GM18499 (cell line): ENCODE data around the gene CDH11.

Experiments
- ATAC-seq: cut with Tn5 transposase; IDR thresholded peaks from one replicate; pipeline ENCODE4 v1.9.1; 2021; ENCODE audit warnings: moderate number of reproducible peaks; ENCODE audit not compliant: insufficient read depth, unreplicated experiment

Gene CDH11

DNA sequence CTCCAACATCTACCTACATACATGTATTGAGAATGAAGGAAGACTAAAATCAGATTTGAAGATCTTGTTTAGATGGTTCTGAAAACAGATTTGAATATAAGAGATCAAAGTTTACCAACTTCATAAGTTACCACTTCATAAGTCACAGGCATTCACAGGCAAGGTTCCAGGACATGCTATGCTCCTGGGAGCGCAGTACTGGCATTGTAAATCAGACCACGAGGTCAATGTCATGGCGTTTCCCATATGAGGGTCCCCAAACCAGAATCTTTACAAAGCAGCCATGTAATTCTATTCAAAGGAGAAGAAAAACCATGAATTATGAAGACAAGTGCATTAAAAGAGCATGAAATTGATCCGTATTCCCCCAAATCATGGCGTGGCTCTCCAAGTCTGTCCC is 3.0 kb downstream of the CDH11 start:
- no peak for ATAC-seq

DNA sequence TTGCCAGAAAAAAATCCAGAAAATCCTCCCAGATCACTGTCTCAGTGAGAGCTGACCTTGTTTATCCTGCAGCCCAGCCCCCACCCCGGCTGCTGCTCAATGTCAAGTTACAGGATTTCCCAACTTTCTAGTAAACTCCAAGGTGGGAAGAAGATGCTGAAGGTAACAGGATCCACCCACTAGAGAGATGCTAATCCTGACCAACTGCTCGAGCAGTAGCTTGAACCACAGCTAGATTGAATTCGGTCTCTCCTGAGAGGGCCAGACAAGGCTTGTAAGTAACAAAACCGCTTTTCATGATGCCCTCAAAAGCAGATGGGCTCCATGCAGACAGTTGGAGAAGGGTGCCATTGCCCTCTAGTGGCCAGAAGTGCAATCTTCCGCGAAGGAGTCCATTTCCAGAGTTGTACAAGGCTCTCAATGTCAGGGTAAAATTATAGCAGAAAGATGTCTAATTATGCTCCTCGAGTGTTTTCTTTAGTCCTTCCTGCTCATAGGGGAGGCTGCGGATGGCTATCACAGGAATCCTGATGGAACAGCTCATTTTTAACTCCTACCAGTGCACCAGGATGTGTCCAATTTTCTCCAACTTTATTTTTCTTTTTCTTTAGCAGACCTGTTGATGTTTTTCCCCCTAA is 3.9 kb downstream of the CDH11 start:
- ATAC-seq: peak; percentile 70

DNA sequence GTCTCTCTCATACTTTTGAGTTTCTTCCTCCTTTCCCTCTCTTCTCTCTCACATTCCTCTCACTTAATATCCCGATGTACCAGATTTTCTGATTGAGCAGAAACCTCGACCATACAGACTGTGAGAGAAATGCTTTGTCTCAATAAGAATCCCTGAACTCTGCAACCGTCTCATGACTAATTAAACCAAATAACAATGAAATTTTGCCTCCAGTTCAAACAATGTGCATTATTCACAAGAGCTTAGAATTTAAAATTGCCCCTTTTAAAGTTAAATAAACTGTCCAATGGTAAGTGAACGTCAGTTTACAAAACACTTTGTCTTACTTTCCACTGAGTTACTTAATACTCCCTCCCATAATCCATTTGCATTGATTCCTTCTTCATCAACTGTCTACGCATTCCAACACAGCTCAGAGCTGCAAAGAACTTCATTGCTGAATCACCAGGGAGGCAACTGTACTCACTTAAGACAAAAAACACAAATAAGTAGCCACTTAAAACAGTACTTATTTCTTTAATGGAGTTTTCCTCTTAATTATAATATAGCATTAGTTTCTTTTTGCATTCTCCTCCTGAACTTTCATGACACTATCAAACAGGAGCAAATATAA is 4.9 kb downstream of the CDH11 start:
- no peak for ATAC-seq

- ATAC-seq: no peak
Measured at GRCh38 chr16:65116216-65116615, 5.6 kb downstream of the CDH11 start.

GRCh38 chr16:65114527-65114926 is 7.3 kb downstream of the CDH11 start:
- ATAC-seq: no peak

DNA sequence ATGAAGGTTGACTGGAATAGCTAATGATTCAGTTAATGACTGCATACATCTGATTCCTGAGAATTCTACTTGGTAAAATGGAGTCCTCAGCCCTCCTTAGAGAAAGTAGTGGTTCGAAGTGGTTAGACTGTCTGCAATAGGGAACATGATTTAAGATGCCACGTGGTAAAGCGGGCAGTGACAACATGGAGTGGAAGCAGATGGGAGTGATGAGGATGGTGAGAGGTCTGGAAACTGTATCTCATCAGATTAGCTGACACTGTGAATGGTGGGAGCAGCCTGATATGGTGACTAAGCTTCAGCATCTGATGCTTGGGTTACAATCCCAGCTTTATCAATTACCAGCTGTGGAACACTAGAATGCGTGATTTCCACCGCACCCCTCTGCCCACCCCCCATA is 8.4 kb downstream of the CDH11 start:
- ATAC-seq: no peak

GRCh38 chr16:65111306-65111705 is 10.6 kb downstream of the CDH11 start:
- ATAC-seq: no peak

GRCh38 chr16:65106757-65107156 is 15.1 kb downstream of the CDH11 start:
- no peak for ATAC-seq

- ATAC-seq: no peak
Measured at GRCh38 chr16:65105171-65105570, 16.7 kb downstream of the CDH11 start.

- ATAC-seq: no peak
Measured at GRCh38 chr16:65104471-65104870, 17.4 kb downstream of the CDH11 start.

- ATAC-seq: no peak
Measured at GRCh38 chr16:65102326-65102725, 19.5 kb downstream of the CDH11 start.

- no peak for ATAC-seq
Measured at GRCh38 chr16:65101009-65101408, 20.9 kb downstream of the CDH11 start.

DNA sequence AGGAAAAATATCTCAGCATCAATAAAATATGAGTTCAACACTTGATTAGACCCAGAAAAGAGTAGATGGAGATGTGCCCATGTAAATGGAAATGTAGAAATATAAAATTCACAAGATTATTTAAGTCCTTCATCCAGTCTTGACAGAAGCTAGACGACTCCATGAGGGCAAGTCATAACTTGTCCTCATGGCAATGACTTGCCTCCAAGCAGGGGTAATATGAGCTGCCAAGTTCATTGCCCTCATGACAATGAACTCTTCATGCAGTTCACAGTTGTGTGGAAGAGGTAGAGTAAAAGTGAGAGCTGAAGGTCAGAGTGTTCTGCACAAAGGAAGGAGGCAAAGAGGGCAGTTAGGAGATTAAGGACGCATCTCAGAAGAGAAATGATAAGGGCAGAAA is 22.3 kb downstream of the CDH11 start:
- ATAC-seq: no peak

DNA sequence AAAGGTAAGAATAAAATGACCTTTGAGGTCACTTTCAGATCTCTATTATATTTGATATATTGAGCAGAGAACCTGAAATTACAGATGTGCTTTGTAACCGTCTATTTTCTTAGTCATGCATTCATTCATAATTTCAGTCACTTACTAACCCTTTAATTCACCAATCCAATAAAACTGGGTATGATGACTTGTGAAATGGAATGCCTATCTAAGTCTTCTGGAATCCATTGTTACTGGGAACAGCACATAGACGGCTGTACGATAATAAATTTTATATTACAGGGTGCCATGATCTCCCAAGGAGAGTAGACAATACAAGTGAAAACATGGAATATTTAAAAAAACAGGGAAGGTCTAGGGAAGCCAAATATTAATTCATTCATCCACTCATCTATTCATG is 22.9 kb downstream of the CDH11 start:
- ATAC-seq: no peak

- ATAC-seq: no peak
Measured at GRCh38 chr16:65097296-65097695, 24.6 kb downstream of the CDH11 start.

DNA sequence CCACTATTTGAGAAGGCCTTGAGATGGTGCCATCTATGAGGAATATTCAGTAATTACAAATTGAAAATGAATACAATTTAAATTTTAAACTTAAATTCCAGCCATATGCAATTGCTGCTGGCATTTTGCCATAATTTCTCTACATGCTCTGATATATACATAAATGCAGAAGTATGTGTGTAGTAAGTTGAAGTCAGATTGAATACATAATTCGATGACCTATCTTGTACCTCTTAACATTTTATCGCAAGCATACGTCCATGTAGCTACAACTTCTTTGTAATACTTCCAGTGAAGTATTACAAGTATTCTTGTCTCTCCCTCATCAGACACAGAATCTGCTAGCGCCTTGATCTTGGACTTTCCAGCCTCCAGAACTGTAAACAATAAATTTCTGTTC is 26.0 kb downstream of the CDH11 start:
- no peak for ATAC-seq

- no peak for ATAC-seq
Measured at GRCh38 chr16:65095090-65095728, 26.7 kb downstream of the CDH11 start.

- no peak for ATAC-seq
Measured at GRCh38 chr16:65094009-65094408, 27.9 kb downstream of the CDH11 start.

DNA sequence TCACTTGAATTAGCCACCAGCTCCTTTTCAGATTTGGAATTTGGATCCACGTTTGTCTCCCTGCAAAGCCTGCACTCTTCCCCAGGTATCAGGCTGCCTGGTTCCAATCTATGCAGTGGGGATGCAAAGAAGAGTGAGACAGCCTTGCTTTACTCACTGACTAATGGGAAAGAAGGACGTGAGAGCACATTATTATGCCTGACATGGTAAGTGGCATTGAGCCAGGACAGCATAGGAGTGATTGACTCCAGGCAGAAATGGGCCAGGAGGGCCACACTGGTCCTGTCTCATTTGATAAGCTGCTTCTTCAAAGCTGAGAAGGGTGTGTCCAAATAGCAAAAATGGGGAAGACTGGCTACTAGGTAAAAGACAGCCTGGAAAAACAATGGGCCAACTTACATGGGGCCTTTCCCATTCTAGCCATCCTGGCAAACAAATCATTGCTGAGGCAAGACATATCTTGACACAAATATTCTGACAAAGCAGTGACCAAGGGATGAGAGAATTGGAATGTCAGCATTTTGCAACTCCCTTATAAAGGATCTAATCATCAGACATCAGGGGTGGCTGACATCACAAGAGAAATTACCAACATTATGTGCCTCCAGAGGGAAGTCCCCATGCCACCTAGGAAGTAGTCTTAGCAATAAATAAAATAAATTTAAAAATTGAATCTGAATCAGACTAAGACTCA is 38.6 kb downstream of the CDH11 start:
- ATAC-seq: no peak

DNA sequence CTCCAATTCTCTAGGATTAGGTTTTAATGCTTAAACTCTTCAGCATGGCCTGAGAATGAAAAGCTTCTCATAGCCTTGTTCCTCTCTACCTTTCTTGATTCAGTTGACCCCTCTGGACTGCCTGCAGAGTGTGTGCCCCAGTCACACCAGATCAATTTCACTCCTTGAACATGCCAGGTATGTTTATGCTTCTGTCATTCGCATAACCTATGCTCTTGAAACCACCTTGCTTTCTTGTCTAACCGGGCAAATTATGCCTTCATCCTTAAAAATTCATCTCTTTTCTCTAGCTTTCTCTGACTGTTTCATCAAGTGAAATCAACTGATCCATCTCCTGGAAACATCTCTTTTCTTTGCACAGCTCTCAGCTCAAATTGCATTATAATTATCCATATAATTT is 42.3 kb downstream of the CDH11 start:
- ATAC-seq: no peak

- ATAC-seq: no peak
Measured at GRCh38 chr16:65077181-65077580, 44.7 kb downstream of the CDH11 start.
